Endometrium (tissue), 2 donors: Measurements from ENCODE around the gene CLEC16A.

Source experiments
- FAIRE-seq: peaks from 2 replicates; lab custom pipeline; 2012; peaks lifted over from hg19 to GRCh38; lab: Jason Lieb, UNC
- donor health status: control.
- donor health status: control.

The CLEC16A gene

DNA sequence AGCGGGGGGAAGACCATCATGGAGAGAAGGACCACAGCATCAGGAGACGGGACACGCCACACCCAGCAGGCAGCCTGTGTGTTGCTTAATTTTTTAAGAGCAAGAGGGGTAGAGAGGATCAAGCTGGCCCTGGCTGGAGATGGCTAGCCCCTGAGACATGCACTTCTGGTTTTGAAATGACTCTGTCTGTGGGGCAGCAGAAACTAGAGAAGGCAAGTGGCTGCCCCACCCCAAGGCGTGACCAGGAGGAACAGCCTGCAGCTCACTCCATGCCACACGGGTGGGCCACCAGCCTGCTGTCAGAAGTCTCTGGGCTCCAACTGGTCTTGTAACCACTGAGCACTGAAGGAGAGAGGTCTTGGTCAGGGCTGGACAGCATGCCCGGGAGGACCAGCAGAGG lies 236.1 kb downstream of the CLEC16A start:
- FAIRE-seq, result no peak

GRCh38 chr16:11181242-11181898 lies 237.0 kb downstream of the CLEC16A start:
- no peak for FAIRE-seq

GRCh38 chr16:11181899-11182279 lies 237.5 kb downstream of the CLEC16A start:
- FAIRE-seq, result no peak

- FAIRE-seq, result no peak
Measured at GRCh38 chr16:11182411-11182810, 238.0 kb downstream of the CLEC16A start.

GRCh38 chr16:11183035-11183812 lies 238.9 kb downstream of the CLEC16A start:
- FAIRE-seq, result no peak

GRCh38 chr16:11183951-11184350 lies 239.6 kb downstream of the CLEC16A start:
- FAIRE-seq, result no peak

DNA sequence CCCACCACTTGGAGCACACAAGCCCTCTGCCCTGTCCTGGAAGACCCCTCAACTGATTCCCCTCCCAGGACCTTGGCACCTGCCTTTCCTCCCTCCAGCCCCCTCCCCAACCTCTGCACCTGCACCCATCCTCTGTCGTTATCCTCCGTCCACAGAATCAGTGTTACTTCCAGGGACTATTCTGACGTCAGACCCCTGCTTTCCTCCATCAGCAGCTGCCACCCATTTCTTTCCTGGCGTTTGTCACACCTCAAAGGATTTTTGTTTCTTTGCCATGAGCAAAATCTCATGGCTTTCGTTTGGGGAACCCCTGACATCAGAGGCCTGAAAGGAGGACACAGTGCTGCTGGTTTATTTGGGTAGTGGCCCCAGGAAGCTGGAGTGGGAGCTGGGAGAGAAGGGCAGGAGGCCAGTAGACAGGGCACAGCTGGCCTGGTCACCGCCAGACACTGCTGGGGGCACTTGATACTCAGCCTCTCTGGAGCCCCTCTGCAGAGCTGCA lies 243.2 kb downstream of the CLEC16A start:
- FAIRE-seq, result no peak

DNA sequence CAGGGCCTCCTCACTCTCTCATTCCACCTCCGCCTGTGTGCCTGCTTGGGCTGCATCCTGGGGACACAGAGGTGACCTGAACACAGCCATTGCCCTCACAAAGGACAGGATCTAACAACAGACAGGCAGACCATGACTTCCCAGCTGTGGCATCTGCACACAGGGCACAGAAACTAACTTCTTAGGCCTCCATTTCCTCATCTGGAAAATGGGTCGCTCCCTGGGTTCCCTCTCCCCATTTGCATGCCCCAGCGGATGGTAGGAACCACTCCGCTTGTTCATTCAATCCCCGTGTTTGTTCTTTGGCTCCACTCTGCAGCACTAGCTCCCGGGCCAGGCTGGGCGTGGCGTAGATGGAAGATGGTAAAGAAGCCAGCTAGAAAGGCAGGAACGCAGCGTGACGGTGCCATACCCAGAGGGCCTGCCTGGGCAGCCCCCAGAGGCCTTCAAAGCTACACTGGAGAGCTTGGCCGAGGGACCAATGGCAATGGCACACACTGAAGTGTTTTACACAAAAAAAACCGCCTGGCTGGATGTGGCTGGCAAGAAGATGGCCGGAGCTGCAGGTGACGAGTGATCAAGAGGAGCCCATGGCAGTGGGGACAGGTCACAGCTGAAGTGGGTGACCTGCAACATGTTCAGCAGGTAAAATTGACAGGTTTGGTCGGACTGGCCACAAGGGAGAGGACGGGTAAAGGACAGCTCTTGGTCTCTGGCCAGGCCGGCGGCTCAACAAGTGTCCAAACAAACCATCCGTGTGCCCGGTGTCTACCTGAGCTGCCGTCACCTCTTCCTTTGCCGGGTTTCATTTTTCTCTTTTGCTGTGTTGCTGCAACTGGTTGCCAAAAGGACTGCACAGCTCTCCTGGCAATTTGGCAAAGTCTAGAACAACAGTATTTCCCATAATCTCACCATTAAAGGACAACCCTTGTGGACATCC lies 244.7 kb downstream of the CLEC16A start:
- FAIRE-seq, result no peak

DNA sequence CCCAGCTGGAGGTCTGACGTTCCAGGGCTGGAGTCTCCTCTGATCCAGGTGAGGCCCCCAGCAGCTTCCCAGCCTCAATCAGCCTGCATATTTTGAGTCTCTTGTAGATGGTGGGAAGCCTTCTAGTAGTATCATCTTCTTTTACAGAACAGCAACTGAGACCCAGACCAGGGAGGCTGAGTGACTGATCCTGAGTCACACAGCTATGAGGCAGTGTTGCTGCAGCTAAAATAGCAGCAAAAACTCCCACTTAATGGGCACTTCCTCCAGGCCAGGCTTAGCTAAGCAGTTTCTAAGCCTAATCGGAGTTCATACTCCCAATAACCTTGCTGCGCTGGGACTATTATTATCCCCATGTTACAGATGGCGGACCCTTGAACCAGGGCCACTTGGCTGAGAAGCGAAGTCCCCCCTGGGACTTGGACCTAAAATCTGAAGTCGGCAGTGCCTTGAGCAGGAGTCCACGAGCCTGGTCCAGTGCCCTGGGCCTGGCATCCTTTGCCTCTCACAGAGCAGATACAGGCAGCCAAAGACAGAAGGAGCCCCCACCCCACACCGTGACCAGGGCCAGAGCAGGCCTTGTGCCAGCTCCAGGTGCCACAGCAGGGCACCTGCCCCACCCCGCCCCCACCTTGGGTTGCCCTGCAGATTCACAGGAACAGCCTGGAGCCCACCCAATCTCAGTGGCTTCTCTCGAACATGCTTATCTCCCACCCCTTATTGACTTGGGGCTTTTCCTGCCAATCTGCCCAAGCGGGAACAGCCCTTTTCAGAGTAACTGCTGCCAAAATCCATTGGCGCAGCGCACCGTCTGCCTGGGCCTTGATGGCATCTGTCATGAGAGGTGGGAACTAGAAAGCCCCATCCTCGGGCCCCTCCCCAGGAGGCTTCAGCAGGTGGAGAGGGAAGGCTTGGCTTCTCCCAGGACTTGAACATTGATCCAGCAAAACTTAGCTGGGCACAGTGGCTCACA lies 246.5 kb downstream of the CLEC16A start:
- FAIRE-seq, result no peak

- no peak for FAIRE-seq
Measured at GRCh38 chr16:11191665-11192064, 247.3 kb downstream of the CLEC16A start.

DNA sequence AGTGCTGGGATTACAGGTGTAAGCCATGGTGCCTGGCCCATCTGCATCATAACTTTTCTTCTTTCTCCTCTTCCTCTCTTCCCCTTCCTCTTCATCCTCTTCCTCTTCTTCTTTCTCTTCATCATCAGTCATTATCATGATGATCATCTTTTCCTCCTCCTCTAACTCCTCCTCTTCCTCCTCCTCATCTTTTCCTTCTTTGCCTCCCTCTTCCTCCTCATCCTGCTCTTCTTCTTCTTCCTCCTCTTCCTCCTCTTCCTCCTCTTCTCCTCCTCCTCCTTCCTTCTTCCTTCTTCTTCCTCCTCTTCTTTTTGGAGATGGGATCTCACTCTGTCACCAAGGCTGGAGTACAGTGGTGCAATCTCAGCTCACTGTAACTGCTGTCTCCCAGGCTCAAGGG lies 249.1 kb downstream of the CLEC16A start:
- FAIRE-seq, result no peak

- no peak for FAIRE-seq
Measured at GRCh38 chr16:11194913-11195312, 250.5 kb downstream of the CLEC16A start.

DNA sequence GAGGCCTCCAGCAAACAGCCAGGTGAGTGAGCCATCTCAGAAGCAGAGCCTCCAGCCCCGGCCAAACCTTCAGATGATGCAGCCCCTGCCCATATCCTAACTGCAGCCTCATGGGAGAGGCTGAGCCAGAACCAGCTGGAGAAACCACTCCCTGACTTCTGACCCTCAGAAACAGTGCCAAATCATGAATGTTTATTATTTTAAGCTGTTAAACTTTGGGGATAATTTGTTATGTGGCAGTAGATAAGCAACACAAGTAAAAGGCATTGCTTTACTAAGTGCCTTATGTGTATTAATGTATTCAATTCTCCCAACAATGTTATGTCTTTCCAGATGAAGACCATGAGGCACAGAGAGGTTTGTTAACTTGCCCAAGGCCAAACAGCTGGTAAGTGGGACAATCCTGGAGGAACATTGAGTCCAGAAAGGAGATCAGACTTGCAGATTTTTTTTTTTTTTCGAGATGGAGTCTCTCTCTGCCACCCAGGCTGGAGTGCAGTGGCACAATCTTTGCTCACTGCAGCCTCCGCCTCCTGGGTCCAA lies 252.0 kb downstream of the CLEC16A start:
- FAIRE-seq, result no peak

DNA sequence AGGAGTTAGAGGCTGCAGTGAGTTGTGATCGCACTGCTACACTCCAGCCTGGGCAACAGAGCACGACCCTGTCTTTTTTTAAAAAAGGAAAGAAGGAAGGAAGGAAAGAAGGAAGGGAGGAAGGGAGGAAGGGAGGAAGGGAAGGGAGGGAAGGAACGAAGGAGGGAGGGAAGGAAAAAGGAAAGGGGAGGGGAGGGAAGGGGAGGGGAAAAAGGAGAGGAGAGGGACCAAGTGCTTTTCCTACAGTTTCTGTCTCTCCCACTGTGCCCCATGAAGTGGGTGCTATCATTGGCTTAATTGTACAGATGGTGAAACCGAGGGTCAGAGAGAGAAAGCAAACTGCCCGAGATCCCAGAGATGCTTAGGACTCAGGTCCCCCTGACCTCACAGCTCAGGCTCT lies 254.0 kb downstream of the CLEC16A start:
- FAIRE-seq, result no peak

DNA sequence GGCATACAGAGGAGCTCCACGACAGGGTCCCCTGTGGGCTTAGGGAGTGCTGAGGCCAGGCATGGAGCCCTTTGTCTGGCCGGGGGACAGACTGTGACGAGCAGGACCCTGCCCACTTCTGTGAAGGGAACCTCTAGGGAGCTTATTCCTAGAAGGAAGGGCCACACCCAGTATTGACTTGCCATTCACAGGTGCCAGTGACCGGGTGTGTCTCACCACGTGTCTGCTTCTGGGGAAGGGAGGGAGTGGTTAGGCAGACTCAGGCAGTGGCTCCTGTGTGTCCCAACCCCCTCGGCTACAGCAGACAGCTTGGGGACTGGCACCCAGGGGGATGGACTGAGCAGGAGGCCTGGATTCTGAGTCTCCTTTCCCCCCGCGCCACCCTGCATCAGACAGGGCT lies 254.5 kb downstream of the CLEC16A start:
- no peak for FAIRE-seq

DNA sequence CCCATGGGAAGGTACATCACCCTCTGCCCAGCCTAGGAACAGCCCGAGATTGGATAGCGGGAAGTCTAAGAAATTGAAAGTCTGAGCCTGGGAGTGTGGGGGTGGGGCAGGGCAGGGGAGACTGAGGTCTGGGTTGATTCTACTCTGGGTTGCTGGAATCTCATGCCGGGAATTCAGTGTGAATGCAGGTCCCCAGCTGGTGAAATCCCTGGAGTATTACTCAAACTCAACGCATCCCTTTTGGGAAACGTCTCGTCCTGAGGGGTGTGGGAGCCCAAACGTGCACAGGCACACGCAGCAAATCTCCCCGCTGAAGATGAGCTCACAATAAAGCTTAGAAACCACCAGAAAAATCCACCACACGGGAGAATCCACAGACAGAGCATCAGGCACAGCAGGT lies 256.2 kb downstream of the CLEC16A start:
- no peak for FAIRE-seq

DNA sequence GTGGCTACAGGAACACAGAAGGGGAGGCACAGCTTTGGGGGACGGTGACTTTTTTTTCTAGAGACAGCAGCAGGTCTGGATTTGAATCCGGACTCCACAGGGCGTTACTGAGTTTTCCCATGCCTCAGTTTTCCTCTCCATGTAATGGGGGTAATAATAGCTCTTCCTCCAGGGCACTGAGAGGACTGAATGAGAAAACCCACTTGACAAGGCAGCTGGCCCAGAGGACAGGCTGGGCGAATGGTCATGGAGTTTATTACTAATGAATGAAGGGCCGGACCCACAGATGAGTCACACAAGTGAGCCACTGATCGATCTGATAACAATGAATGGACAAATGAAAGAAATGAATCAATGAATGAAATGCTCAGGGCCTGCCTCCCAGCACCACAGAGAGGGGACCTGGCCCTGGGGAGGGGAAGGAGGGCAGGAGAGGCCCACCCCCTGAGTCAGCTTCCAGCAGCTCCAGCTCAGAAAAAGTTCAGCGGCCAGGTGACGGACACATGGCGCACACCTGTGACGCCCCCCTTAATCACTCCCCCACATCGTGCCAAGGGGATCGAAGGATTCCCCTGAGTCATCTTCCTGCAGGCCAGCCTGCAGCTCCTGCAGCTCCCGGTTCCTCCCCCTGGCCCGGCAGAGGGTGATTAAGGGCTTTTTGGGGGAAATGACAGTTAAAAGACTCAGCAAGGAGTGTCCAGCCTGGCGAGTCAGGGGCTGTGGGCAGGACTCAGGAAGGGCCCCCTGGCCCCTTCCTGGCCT lies 257.3 kb downstream of the CLEC16A start:
- FAIRE-seq, result no peak

DNA sequence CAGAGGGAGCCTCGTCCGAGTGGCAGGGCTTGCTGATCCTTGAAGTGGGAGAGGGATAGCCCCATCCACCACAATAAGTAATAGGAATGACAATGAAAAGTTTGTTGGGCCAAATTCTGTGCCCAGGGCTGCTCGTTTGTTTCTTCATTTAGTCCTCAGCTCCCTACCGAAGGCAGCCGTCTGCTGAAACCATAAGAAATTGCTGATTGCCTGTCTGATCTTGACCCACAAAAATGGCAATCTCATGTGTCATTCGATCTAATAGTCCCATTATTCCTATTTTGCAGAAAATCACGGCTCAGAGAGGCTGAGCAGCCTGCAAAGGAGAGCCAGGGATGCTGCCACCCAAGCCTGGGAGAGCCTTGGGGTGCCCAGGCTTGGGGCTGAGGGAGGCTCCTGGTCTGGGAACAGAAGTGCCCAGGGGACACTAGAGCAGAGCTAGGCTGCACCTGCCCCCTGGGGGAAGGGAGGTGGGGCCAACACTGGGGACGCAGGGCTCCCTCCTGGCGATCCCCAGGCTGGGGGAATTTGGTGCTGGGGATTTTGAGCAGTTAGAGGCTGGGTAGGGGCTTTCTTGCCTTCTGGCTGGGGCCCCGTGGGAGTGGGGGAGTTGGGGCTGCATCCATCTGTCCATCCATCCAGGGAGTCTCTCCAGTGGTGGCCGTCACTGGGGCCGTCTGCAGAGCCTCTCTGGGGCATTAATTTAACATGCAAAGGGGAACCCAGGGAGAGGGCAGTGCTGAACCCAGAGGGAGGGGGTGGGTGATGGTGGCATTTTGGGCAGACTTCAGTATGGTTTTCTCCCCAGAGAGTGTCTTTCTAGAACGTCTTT lies 258.1 kb downstream of the CLEC16A start:
- no peak for FAIRE-seq

DNA sequence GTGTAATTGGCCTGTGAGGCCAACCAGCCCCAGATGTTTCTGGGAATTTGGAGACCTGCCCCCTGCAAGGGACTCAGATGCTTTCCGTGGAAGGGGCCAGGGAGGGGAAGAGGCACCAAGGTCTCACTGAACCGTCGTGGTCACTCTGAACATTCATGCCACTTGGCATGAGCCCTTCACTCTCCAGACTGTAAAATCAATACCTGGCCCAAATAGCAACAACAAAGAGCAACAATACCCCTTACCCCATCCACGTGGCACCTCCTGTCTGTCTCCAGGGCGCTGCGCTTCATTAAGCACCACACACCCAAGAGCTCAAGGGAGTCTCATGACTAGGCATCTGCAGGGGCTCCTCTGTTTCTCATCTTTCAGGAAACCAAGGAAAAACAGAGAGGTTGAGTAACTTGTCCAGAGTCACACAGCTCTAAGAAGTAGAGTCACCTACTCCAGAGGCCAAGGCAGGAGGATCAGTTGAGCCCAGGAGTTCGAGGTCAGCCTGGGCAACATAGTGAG lies 258.8 kb downstream of the CLEC16A start:
- FAIRE-seq, result no peak
